T-helper 1 cell treated with Interleukin-12 subunit alpha and Interleukin-12 subunit beta and Interleukin-4 antibody, amounts not matched to agents 30 μg/mL and 1 μg/mL, for 36 hours (primary cell): ENCODE data around the gene DYNLL1.

Experiments
- H3K27ac Mint-ChIP-seq: one replicate; pipeline ENCODE4 v1.8.0; 2021; ENCODE audit warnings: mild to moderate bottlenecking, mixed read lengths
- H3K27me3 Mint-ChIP-seq: one replicate; pipeline ENCODE4 v1.8.0; 2021; ENCODE audit warnings: low read depth, mixed read lengths
- H3K36me3 Mint-ChIP-seq: one replicate; pipeline ENCODE4 v1.8.0; 2021; ENCODE audit warnings: low read depth, mixed read lengths
- H3K4me1 Mint-ChIP-seq: one replicate; pipeline ENCODE4 v1.8.0; 2021; ENCODE audit warnings: low read depth, mixed read lengths
- H3K4me3 Mint-ChIP-seq: one replicate; pipeline ENCODE4 v1.8.0; 2021; ENCODE audit warnings: mild to moderate bottlenecking, moderate library complexity, mixed read lengths
- H3K9me3 Mint-ChIP-seq: one replicate; pipeline ENCODE4 v1.8.0; 2021; ENCODE audit warnings: mixed read lengths

DYNLL1 gene

GRCh38 chr12:120468325-120468820 is 27.5 kb upstream of the DYNLL1 start:
- H3K9me3 Mint-ChIP-seq: no peaks in the 10 kb centered on the region
- peak overlapping the region; percentile 81 for H3K27ac Mint-ChIP-seq
- H3K4me1 Mint-ChIP-seq: peaks cover 23% of the 10 kb centered on the region
- peaks cover 25% of the 10 kb centered on the region for H3K36me3 Mint-ChIP-seq
- peaks cover 4% of the 10 kb centered on the region for H3K27me3 Mint-ChIP-seq
- H3K4me3 Mint-ChIP-seq: peak overlapping the region; percentile 87

DNA sequence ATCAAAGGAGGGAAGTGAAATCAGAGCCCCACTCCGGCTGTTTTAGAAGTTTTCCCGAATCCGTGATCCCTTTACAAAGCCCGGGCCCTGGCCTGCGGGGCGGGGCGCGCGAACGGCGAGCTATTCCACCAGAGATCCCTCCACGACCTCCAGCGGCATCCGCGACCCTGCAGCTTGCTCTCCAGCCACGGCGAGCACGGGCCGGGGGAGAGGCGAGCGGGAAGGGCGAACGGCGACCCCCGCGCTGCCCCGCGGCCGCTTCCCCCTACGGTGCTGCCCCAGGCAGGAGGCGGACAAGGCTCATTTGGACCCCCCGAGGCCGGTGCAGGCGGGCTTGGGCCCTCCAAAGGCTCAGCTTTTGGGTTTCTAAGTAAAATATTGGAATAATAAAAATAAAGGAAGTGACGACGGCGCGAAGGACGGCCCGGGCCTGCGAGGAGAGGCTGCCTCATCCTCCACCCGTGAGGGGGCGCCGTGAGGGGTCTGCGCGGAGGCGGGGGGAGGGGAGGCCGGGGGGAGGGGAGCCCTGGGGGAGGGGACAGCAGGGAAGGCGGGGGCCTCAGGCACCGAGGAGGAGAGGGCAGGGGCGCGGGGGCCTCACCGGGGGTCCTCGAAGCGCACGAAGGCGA is 27.0 kb upstream of the DYNLL1 start:
- Mint-ChIP-seq H3K27me3 (peaks cover 4% of the 10 kb centered on the region), H3K9me3 (no peaks in the 10 kb centered on the region), H3K27ac (peak overlapping the region; percentile 85), H3K4me1 (peaks cover 23% of the 10 kb centered on the region), H3K36me3 (peaks cover 21% of the 10 kb centered on the region), H3K4me3 (peak overlapping the region; percentile 93)

DNA sequence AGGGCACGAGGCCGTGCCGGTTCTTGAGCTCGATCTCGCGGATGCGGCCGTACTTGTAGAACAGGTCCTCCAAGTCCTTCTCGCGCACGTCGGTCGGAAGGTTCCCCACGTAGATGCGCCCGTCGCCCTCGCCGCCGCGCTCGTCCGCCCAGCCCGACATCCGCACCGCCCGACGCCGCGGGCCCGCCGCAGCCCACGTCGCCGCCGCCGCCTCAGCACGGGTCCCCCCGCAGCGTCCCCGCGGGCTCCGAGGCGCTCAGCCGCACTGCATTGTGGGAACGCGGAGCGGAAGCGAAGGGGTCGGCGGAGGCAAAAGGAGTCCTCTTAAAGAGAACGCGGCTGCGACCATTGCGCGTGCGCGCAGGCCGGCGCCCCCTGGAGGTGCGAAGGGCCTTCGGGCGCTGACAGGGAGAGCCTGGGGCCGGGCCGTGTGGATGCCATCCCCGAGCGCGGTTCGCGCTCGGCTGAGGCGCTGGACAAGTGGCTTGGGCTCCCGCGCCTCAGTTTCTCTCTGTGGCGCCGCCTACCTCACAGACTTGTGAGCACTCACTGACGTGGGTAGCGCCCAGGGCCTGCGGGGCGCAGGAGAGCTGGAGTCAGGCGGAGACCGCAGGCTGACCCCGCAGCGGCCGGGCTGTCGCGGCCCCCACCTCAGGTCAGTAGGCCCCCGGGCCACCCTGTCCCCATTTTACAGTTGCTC is 26.3 kb upstream of the DYNLL1 start, which contains the start of gene SRSF9:
Gene SRSF9, minus strand, starts transcription at position 299 of the 700 bp plus-strand sequence. Its CDS starts 139 bp downstream, at position 160.
- H3K36me3 Mint-ChIP-seq: peaks cover 15% of the 10 kb centered on the region
- peak within 1 kb of the TSS; percentile 85 for H3K27ac Mint-ChIP-seq
- H3K9me3 Mint-ChIP-seq: no peaks in the 10 kb centered on the region
- peak within 1 kb of the TSS; percentile 93 for H3K4me3 Mint-ChIP-seq
- peaks cover 21% of the 10 kb centered on the region for H3K4me1 Mint-ChIP-seq
- H3K27me3 Mint-ChIP-seq: peaks cover 4% of the 10 kb centered on the region

- peaks cover 8% of the 10 kb centered on the region for H3K27me3 Mint-ChIP-seq
- H3K27ac Mint-ChIP-seq: peak overlapping the region; percentile 85
- peak overlapping the region; percentile 93 for H3K4me3 Mint-ChIP-seq
- peaks cover 22% of the 10 kb centered on the region for H3K4me1 Mint-ChIP-seq
- peaks cover 11% of the 10 kb centered on the region for H3K36me3 Mint-ChIP-seq
- no peaks in the 10 kb centered on the region for H3K9me3 Mint-ChIP-seq
Observed at GRCh38 chr12:120470150-120470784, 25.6 kb upstream of the DYNLL1 start.

DNA sequence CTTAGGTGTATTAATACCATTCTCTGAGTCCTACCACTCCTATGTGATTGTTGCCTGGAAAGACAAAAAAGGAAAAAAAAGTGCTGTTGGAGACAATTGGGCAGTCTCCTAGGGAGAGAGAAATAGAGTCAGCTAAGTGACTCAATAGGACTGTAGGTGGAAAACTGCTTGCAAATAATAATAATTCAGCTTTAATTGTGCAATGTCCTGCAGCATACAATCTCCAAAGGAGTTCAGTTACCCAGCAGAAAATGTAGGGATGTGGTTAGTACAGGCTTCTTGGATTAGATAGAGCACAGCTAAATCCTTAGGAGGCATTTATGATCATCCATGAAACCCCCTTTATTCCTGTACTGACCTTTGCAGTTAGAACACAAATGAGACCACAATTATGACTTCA is 23.4 kb upstream of the DYNLL1 start:
- Mint-ChIP-seq H3K4me1 (peaks cover 11% of the 10 kb centered on the region), H3K9me3 (no peaks in the 10 kb centered on the region), H3K27ac (no peak overlapping the region), H3K36me3 (peaks cover 4% of the 10 kb centered on the region), H3K4me3 (no peak overlapping the region), H3K27me3 (peaks cover 8% of the 10 kb centered on the region)

DNA sequence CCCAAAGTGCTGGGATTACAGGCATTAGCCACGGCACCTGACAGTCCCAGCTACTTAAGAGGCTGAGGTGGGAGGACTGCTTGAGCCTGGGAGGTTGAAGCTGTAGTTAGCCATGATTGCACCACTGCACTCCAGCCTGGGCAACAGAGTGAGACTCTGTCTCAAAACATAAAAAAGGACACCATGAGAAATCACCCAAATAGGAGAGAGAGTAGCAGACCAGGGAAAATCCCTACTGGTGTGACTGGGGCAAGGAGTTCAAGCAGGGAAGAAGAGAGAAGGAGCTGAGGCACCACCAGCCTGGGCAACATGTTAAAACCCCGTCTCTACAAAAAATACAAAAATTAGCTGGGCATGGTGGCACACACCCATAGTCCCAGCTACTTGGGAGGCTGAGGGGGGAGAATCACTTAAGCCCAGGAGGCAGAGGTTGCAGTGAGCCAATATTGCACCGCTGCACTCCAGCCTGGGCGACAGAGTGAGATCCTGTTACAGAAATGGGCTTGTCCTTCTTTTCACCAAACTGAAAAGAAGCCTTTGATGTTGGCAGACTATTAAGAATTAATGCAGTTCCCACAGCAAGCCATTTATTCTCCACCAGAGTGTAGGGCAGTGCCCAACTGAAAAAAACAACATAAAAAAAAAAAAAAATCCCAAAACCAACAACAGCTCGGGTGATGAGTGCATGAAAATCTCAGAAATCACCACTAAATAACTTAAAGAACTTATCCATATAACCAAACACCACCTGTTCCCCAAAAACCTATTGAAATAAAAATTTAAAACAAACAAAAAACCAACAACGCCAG is 21.9 kb upstream of the DYNLL1 start:
- peaks cover 10% of the 10 kb centered on the region for H3K4me1 Mint-ChIP-seq

GRCh38 chr12:120474616-120474960 is 21.3 kb upstream of the DYNLL1 start:
- no peak overlapping the region for H3K4me3 Mint-ChIP-seq
- H3K9me3 Mint-ChIP-seq: no peaks in the 10 kb centered on the region
- H3K27me3 Mint-ChIP-seq: peaks cover 8% of the 10 kb centered on the region
- H3K36me3 Mint-ChIP-seq: peaks cover 4% of the 10 kb centered on the region
- no peak overlapping the region for H3K27ac Mint-ChIP-seq
- peaks cover 10% of the 10 kb centered on the region for H3K4me1 Mint-ChIP-seq

More for the DNA sequence above, 21.9 kb upstream of the DYNLL1 start:
- H3K27ac Mint-ChIP-seq: no peak overlapping the region
- H3K36me3 Mint-ChIP-seq: peaks cover 4% of the 10 kb centered on the region
- H3K27me3 Mint-ChIP-seq: peaks cover 8% of the 10 kb centered on the region
- no peak overlapping the region for H3K4me3 Mint-ChIP-seq
- no peaks in the 10 kb centered on the region for H3K9me3 Mint-ChIP-seq

- Mint-ChIP-seq H3K9me3 (no peaks in the 10 kb centered on the region), H3K4me3 (no peak overlapping the region), H3K36me3 (peaks cover 2% of the 10 kb centered on the region), H3K27ac (no peak overlapping the region), H3K4me1 (peaks cover 9% of the 10 kb centered on the region), H3K27me3 (peaks cover 8% of the 10 kb centered on the region)
Observed at GRCh38 chr12:120475643-120476042, 20.3 kb upstream of the DYNLL1 start.

- peaks cover 5% of the 10 kb centered on the region for H3K4me1 Mint-ChIP-seq
- peaks cover 6% of the 10 kb centered on the region for H3K36me3 Mint-ChIP-seq
- peaks cover 4% of the 10 kb centered on the region for H3K27me3 Mint-ChIP-seq
- no peak overlapping the region for H3K27ac Mint-ChIP-seq
- H3K4me3 Mint-ChIP-seq: no peak overlapping the region
- H3K9me3 Mint-ChIP-seq: no peaks in the 10 kb centered on the region
Observed at GRCh38 chr12:120479458-120479857, 16.5 kb upstream of the DYNLL1 start.

GRCh38 chr12:120480211-120480610 is 15.7 kb upstream of the DYNLL1 start:
- no peaks in the 10 kb centered on the region for H3K27me3 Mint-ChIP-seq
- H3K4me1 Mint-ChIP-seq: peaks cover 2% of the 10 kb centered on the region
- H3K27ac Mint-ChIP-seq: no peak overlapping the region
- H3K9me3 Mint-ChIP-seq: no peaks in the 10 kb centered on the region
- no peak overlapping the region for H3K4me3 Mint-ChIP-seq
- peaks cover 6% of the 10 kb centered on the region for H3K36me3 Mint-ChIP-seq

GRCh38 chr12:120481022-120481767 is 14.7 kb upstream of the DYNLL1 start:
- Mint-ChIP-seq H3K4me3 (no peak overlapping the region), H3K27me3 (no peaks in the 10 kb centered on the region), H3K9me3 (no peaks in the 10 kb centered on the region), H3K27ac (no peak overlapping the region), H3K4me1 (peaks cover 2% of the 10 kb centered on the region), H3K36me3 (peaks cover 6% of the 10 kb centered on the region)

GRCh38 chr12:120483621-120484020 is 12.3 kb upstream of the DYNLL1 start:
- Mint-ChIP-seq H3K4me3 (no peak overlapping the region), H3K36me3 (peaks cover 6% of the 10 kb centered on the region), H3K27ac (no peak overlapping the region), H3K9me3 (no peaks in the 10 kb centered on the region), H3K27me3 (no peaks in the 10 kb centered on the region), H3K4me1 (peaks cover 2% of the 10 kb centered on the region)

DNA sequence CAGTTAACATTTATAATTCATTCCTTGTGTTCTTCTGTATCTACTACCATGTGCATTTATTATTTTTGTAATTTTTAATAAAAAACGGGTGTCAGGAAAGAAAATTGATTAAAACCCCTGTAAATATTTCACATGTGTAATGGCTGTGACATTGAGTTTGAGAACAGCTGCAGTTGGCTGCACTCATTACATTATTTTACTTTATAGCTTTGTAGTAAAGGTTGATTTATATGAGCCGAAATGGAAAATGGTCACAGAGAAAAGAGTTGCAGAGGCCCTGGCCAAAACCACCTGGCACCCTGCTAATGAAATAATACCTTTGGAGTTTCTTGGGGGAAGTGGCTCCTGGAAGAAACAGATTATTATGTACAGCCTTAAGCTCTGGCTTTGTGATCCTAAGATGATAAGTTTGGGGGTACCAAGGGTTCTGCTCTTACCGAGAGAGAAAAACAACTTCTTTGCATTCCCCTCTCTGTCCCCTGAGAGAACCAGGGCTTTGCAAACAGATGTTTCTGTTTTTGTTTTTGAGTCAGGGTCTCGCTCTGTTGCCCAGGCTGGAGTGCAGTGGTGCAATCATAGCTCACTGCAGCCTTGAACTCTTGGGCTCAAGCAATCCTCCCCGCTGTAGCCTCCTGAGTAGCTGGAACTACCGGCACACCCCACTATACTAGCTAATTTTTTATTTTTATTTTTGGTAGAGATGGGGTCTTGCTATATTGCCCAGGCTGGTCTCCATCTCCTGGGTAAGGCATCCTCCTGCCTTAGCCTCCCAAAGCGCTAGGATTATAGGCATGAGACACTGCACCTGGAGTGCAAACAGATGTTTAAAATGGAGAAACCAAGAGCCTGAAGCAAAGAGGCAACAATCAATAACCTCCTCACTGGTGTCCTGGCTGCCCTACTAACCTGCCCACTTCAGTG is 9.7 kb upstream of the DYNLL1 start:
- H3K36me3 Mint-ChIP-seq: peaks cover 10% of the 10 kb centered on the region
- no peaks in the 10 kb centered on the region for H3K27me3 Mint-ChIP-seq
- no peaks in the 10 kb centered on the region for H3K4me1 Mint-ChIP-seq
- H3K4me3 Mint-ChIP-seq: no peak overlapping the region
- no peak overlapping the region for H3K27ac Mint-ChIP-seq
- H3K9me3 Mint-ChIP-seq: no peaks in the 10 kb centered on the region
